HepG2 (cell line): ENCODE measurements around the gene SEMA4B. TPM values are rescaled to one million over a fixed set of nuclear protein-coding genes. Genes with fewer than 3 reads are reported as not detected.

Source experiments
- DZIP1 ChIP-seq: sonication (generic); formaldehyde crosslinking; IDR thresholded peaks from 2 replicates; pipeline ENCODE4 v1.5.0; 2020; ENCODE audit warnings: mild to moderate bottlenecking, missing genetic modification reagents
- GATAD1 ChIP-seq: IDR thresholded peaks from 2 replicates; pipeline ENCODE4 v1.6.1; 2016; ENCODE audit warnings: missing genetic modification reagents, missing compliant biosample characterization
- HOMEZ ChIP-seq: IDR thresholded peaks from 2 replicates; pipeline ENCODE4 v1.6.1; 2016; ENCODE audit warnings: low read depth
- ISX ChIP-seq: sonication (generic); formaldehyde crosslinking; conservative IDR thresholded peaks from 2 replicates; pipeline ENCODE4 v1.5.0; 2020; ENCODE audit warnings: missing genetic modification reagents
- KDM4B ChIP-seq: sonication (generic); formaldehyde crosslinking; IDR thresholded peaks from 2 replicates; pipeline ENCODE4 v1.4.0; 2020; ENCODE audit warnings: missing genetic modification reagents
- SNAPC4 ChIP-seq: sonication (generic); formaldehyde crosslinking; IDR thresholded peaks from 2 replicates; pipeline ENCODE4 v1.4.0; 2020; ENCODE audit warnings: mild to moderate bottlenecking, missing genetic modification reagents
- WIZ ChIP-seq: sonication (generic); formaldehyde crosslinking; IDR thresholded peaks from 2 replicates; pipeline ENCODE4 v1.5.1; 2020; ENCODE audit warnings: mild to moderate bottlenecking, missing genetic modification reagents
- ZNF414 ChIP-seq: sonication (generic); formaldehyde crosslinking; IDR thresholded peaks from 2 replicates; pipeline ENCODE4 v1.5.0; 2020; ENCODE audit warnings: missing genetic modification reagents
- ZNF605 ChIP-seq: sonication (generic); formaldehyde crosslinking; IDR thresholded peaks from 2 replicates; pipeline ENCODE4 v1.8.0; 2022; ENCODE audit warnings: mild to moderate bottlenecking, missing genetic modification reagents
- polyA plus RNA-seq, 8 experiments: library from polyadenylated mRNA; depleted of rRNA in 3 of 8; stranded (reverse) in 7 of 8; unstranded in 1 of 8; fragments of >200 nt; fragmentation: Illumina TruSeq in 4 of 8; extraction: Trizol in 4 of 8; gene quantifications; 2 replicates each; pipeline versions ENCODE4 v1.2.1 to v1.2.3, GENCODE V29; 2011 to 2016; ENCODE audit warnings: low read depth in 4 of 8, missing spikeins in 1 of 8, mixed read lengths in 1 of 8; ENCODE audit not compliant: insufficient read depth in 1 of 8
- total RNA-seq, 5 experiments: library from RNA; depleted of rRNA; stranded (reverse); fragments of >200 nt; fragmentation: Illumina TruSeq; extraction: Trizol; gene quantifications; 2 replicates each; pipeline ENCODE4 v1.2.3, GENCODE V29; 2016; ENCODE audit warnings: low read depth in 1 of 5
- TF ChIP-seq, protein P1 (sequence below): sonication (generic); formaldehyde crosslinking; conservative IDR thresholded peaks from 2 replicates; pipeline ENCODE4 v1.8.0; 2022; ENCODE audit warnings: low read depth, missing genetic modification reagents
- TF ChIP-seq, protein P2 (sequence below): sonication (generic); formaldehyde crosslinking; IDR thresholded peaks from 2 replicates; pipeline ENCODE4 v1.4.0; 2020; ENCODE audit warnings: missing genetic modification reagents

SEMA4B gene
- total and polyA plus RNA-seq, 2 of the 13 experiments (the other 11 are each of a cell fraction or from before 2014, with no cell fraction given): 2.1 to 17.0 TPM

DNA sequence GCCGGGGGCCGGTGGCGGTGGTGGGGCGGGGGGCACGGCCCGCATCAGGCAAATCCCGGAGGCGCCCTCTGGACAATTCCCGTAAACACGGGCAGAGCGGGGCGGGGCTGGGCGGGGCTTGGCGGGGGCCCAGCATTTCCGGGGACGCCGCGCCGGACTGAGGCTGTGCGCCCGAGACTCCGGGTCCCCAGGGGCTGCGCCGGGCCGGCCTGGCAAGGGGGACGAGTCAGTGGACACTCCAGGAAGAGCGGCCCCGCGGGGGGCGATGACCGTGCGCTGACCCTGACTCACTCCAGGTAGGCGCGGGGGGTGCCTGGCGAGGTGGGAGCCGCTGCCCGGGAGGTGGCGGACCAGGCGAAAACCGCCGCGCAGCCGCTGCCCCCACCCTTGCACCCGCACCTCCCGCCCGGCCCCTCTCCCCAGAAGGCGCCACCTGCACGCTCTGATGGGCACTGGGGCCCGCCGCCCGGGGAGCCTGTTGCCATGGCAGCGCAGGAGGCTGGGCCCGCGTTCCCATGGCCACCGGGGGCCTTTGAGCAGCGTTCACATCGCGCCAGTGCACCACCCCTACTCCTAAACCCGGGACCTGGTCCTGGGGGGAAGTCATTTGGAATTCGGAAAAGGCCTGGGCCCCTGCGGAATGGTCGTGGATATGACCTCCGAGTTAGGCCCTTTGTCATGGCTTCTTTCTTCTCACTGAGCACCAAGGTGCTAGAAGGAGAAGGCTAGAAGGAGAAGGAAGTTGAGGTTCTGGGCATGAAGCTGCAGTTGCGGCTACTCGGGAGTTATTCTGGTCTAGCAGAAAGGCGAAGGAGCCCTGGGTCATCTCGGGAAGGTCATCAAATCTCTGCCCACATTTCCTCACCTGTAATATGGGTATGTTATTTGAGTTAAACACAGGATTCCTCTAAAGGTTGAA lies 16.1 kb upstream of the SEMA4B start (continued):
- TF ChIP-seq SNAPC4 (CRISPR knock-in tag): no peak
- TF ChIP-seq DZIP1 (CRISPR knock-in tag): 0 out of 2 replicates have a peak, but pooled peaks have one; percentile 78
- peak; percentile 49; the same call in 1 of the 2 replicates for TF ChIP-seq GATAD1
- TF ChIP-seq, protein P1, sequence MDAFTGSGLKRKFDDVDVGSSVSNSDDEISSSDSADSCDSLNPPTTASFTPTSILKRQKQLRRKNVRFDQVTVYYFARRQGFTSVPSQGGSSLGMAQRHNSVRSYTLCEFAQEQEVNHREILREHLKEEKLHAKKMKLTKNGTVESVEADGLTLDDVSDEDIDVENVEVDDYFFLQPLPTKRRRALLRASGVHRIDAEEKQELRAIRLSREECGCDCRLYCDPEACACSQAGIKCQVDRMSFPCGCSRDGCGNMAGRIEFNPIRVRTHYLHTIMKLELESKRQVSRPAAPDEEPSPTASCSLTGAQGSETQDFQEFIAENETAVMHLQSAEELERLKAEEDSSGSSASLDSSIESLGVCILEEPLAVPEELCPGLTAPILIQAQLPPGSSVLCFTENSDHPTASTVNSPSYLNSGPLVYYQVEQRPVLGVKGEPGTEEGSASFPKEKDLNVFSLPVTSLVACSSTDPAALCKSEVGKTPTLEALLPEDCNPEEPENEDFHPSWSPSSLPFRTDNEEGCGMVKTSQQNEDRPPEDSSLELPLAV: no peak
- no peak for TF ChIP-seq WIZ (CRISPR knock-in tag)
- TF ChIP-seq ZNF414 (CRISPR knock-in tag): peak; percentile 83
- TF ChIP-seq KDM4B (CRISPR knock-in tag): no peak
- TF ChIP-seq HOMEZ: no peak
- TF ChIP-seq ZNF605 (CRISPR knock-in tag): no peak; the same call in 1 of the 2 replicates
- 0 out of 2 replicates have a peak, but pooled peaks have one; percentile 43 for TF ChIP-seq ISX
- TF ChIP-seq, protein P2, sequence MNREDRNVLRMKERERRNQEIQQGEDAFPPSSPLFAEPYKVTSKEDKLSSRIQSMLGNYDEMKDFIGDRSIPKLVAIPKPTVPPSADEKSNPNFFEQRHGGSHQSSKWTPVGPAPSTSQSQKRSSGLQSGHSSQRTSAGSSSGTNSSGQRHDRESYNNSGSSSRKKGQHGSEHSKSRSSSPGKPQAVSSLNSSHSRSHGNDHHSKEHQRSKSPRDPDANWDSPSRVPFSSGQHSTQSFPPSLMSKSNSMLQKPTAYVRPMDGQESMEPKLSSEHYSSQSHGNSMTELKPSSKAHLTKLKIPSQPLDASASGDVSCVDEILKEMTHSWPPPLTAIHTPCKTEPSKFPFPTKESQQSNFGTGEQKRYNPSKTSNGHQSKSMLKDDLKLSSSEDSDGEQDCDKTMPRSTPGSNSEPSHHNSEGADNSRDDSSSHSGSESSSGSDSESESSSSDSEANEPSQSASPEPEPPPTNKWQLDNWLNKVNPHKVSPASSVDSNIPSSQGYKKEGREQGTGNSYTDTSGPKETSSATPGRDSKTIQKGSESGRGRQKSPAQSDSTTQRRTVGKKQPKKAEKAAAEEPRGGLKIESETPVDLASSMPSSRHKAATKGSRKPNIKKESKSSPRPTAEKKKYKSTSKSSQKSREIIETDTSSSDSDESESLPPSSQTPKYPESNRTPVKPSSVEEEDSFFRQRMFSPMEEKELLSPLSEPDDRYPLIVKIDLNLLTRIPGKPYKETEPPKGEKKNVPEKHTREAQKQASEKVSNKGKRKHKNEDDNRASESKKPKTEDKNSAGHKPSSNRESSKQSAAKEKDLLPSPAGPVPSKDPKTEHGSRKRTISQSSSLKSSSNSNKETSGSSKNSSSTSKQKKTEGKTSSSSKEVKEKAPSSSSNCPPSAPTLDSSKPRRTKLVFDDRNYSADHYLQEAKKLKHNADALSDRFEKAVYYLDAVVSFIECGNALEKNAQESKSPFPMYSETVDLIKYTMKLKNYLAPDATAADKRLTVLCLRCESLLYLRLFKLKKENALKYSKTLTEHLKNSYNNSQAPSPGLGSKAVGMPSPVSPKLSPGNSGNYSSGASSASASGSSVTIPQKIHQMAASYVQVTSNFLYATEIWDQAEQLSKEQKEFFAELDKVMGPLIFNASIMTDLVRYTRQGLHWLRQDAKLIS (CRISPR knock-in tag): no peak
